SK-N-SH (cell line): ENCODE results near the gene CEACAM4. TPM values are rescaled to one million over a fixed set of nuclear protein-coding genes. Genes with fewer than 3 reads are reported as not detected.

ENCODE experiments used
- CTCF ChIA-PET: fragments of 300-600, 350-600 bp; formaldehyde crosslinking; extraction: SDS; loops from one replicate; lab custom pipeline; 2021; lab: Yijun Ruan, JAX
- POLR2A ChIA-PET: fragments of 350-600 bp; sonication (Branson Sonifier 250); formaldehyde crosslinking; extraction: SDS; loops from one replicate; lab custom pipeline; 2020; ENCODE audit warnings: antibody characterized with exemption, inconsistent platforms; lab: Yijun Ruan, JAX
- DNase-seq: peaks from one replicate; pipeline ENCODE4 v3.0.0; 2012
- H2AFZ ChIP-seq: fragments of 200-600 bp; sonication (generic); 2 replicates; pipeline ENCODE4 v1.8.1; 2016; ENCODE audit warnings: antibody characterized with exemption, mild to moderate bottlenecking, low read depth
- H3F3A ChIP-seq: fragments of 200-600 bp; sonication (generic); replicated peaks from 2 replicates; pipeline ENCODE3; 2016; ENCODE audit warnings: antibody characterized with exemption, mild to moderate bottlenecking; ENCODE audit not compliant: insufficient read depth
- H3K27ac ChIP-seq, 2 experiments: fragments of 200-500 bp in 1 of 2; fragments of 200-600 bp in 1 of 2; sonication (Bioruptor generic) in 1 of 2; sonication (generic), shearing (Covaris generic) in 1 of 2; 2 replicates each; pipeline versions ENCODE4 v1.5.1 to v1.6.1; 2014 to 2016; ENCODE audit warnings: low read depth in 2 of 2, inconsistent platforms in 1 of 2, low read length in 1 of 2, mild to moderate bottlenecking in 1 of 2, mixed read lengths in 1 of 2
- H3K27me3 ChIP-seq: fragments of 200-600 bp; sonication (generic), shearing (Covaris generic); 2 replicates; pipeline ENCODE4 v1.6.1; 2016; ENCODE audit warnings: mixed run types; ENCODE audit not compliant: insufficient read depth
- H3K36me3 ChIP-seq, 2 experiments: fragments of 200-500 bp in 1 of 2; fragments of 200-600 bp in 1 of 2; sonication (Bioruptor generic) in 1 of 2; sonication (generic) in 1 of 2; replicated peaks in 1 of 2; 2 replicates each; pipeline versions ENCODE3 to v1.5.1; 2014 to 2016; ENCODE audit warnings: low read length in 1 of 2, mild to moderate bottlenecking in 1 of 2; ENCODE audit not compliant: insufficient read depth in 2 of 2, control insufficient read depth in 1 of 2
- H3K4me1 ChIP-seq, 2 experiments: fragments of 200-500 bp in 1 of 2; fragments of 200-600 bp in 1 of 2; sonication (Bioruptor generic) in 1 of 2; sonication (generic), shearing (Covaris generic) in 1 of 2; 2 replicates each; pipeline versions ENCODE4 v1.5.1 to v1.6.1; 2014 to 2016; ENCODE audit warnings: low read depth in 1 of 2, low read length in 1 of 2, mixed run types in 1 of 2; ENCODE audit not compliant: insufficient read depth in 2 of 2, control insufficient read depth in 1 of 2
- H3K4me2 ChIP-seq: fragments of 200-600 bp; sonication (generic), shearing (Covaris generic); 2 replicates; pipeline ENCODE4 v1.6.1; 2017; ENCODE audit warnings: mixed run types
- H3K4me3 ChIP-seq, 2 experiments: fragments of 200-500 bp in 1 of 2; fragments of 200-600 bp in 1 of 2; sonication (Bioruptor generic) in 1 of 2; sonication (generic), shearing (Covaris generic) in 1 of 2; 2 replicates each; pipeline versions ENCODE4 v1.5.1 to v1.8.1; 2014 to 2016; ENCODE audit warnings: low read depth in 2 of 2, inconsistent platforms in 1 of 2, low read length in 1 of 2, mild to moderate bottlenecking in 1 of 2, mixed read lengths in 1 of 2, moderate library complexity in 1 of 2
- H3K79me2 ChIP-seq: fragments of 200-600 bp; sonication (generic); 2 replicates; pipeline ENCODE4 v1.8.1; 2017; ENCODE audit warnings: mild to moderate bottlenecking; ENCODE audit not compliant: insufficient read depth
- H3K9ac ChIP-seq: fragments of 200-600 bp; sonication (generic); 2 replicates; pipeline ENCODE4 v1.6.1; 2017; ENCODE audit warnings: mixed run types
- H3K9me2 ChIP-seq: fragments of 200-600 bp; sonication (generic); 2 replicates; pipeline ENCODE4 v1.6.1; 2017; ENCODE audit warnings: mixed run types
- H3K9me3 ChIP-seq: fragments of 200-600 bp; sonication (generic); 2 replicates; pipeline ENCODE4 v1.6.1; 2017; ENCODE audit warnings: mixed run types, mild to moderate bottlenecking, moderate library complexity
- H4K20me1 ChIP-seq: fragments of 200-600 bp; sonication (generic); 2 replicates; pipeline ENCODE4 v1.6.1; 2017; ENCODE audit warnings: mild to moderate bottlenecking, mixed run types; ENCODE audit not compliant: insufficient read depth
- CHD2 ChIP-seq: fragments of 150-350 bp; IDR thresholded peaks from 2 replicates; pipeline ENCODE4 v1.6.1; 2018; ENCODE audit warnings: low read length; ENCODE audit not compliant: partially characterized antibody
- FOXM1 ChIP-seq: IDR thresholded peaks from 2 replicates; pipeline ENCODE4 v1.4.0; 2012; ENCODE audit warnings: low read depth, mild to moderate bottlenecking
- GATA2 ChIP-seq: sonication (generic); formaldehyde crosslinking; IDR thresholded peaks from 2 replicates; pipeline ENCODE4 v1.5.0; 2020; ENCODE audit warnings: mild to moderate bottlenecking, missing genetic modification reagents
- NFIC ChIP-seq: IDR thresholded peaks from 2 replicates; pipeline ENCODE4 v1.4.0; 2012; ENCODE audit warnings: borderline replicate concordance
- RAD21 ChIP-seq: IDR thresholded peaks from 2 replicates; pipeline ENCODE4 v1.6.1; 2012; ENCODE audit warnings: mild to moderate bottlenecking, low read length
- REST ChIP-seq: IDR thresholded peaks from 2 replicates; pipeline ENCODE4 v1.6.1; 2012; ENCODE audit warnings: mild to moderate bottlenecking, low read depth, low read length, moderate library complexity
- RFX5 ChIP-seq: IDR thresholded peaks from 2 replicates; pipeline ENCODE4 v1.6.1; 2012; ENCODE audit warnings: mild to moderate bottlenecking, improper control_type of control experiment, low read length
- SIN3A ChIP-seq: IDR thresholded peaks from 2 replicates; pipeline ENCODE4 v1.6.1; 2012; ENCODE audit warnings: low read depth, mild to moderate bottlenecking, low read length, moderate library complexity, borderline replicate concordance
- TEAD4 ChIP-seq: IDR thresholded peaks from 2 replicates; pipeline ENCODE4 v1.4.0; 2012; ENCODE audit warnings: mild to moderate bottlenecking, borderline replicate concordance; ENCODE audit not compliant: insufficient read depth
- whole genome bisulfite sequencing: methylation state at CpG from one replicate; pipeline ENCODE4 v1.1.6; 2017; ENCODE audit warnings: low lambda C conversion rate; 5-methylcytosine and 5-hydroxymethylcytosine counted together
- polyA plus RNA-seq, 3 experiments: library from polyadenylated mRNA; depleted of rRNA; stranded (reverse); fragments of >200 nt; gene quantifications; 2 replicates each; pipeline ENCODE4 v1.2.3, GENCODE V29; 2012
- TF ChIP-seq, protein P1 (sequence below): IDR thresholded peaks from 2 replicates; pipeline ENCODE4 v1.4.0; 2012; ENCODE audit warnings: low read depth, borderline replicate concordance
- TF ChIP-seq, protein P2 (sequence below): IDR thresholded peaks from 2 replicates; pipeline ENCODE4 v1.4.0; 2012; ENCODE audit warnings: low read depth
- TF ChIP-seq, protein P3 (sequence below): fragments of 200-600 bp; sonication (generic); IDR thresholded peaks from 2 replicates; pipeline ENCODE4 v1.6.1; 2017; ENCODE audit warnings: antibody characterized with exemption, mild to moderate bottlenecking, moderate library complexity

The CEACAM4 gene
- polyA plus RNA-seq, 1 of the 3 experiments (the other 2 are of a cell fraction), result not detected

- H3K79me2 ChIP-seq, result no peaks in the 10 kb centered on the region
- CTCF ChIA-PET, result no interaction called here
- no peaks in the 10 kb centered on the region for H3F3A ChIP-seq
- 3% methylated on average over 2 of the region's 4 CpGs for WGBS
- H3K36me3 ChIP-seq, result no peaks in the 10 kb centered on the region
- H3K4me2 ChIP-seq, result no peak overlapping the region
- POLR2A ChIA-PET, result no interaction called here
- no peaks in the 10 kb centered on the region for H3K4me1 ChIP-seq
- H4K20me1 ChIP-seq, result no peaks in the 10 kb centered on the region
- H2AFZ ChIP-seq, result no peak overlapping the region
- H3K9ac ChIP-seq, result no peak overlapping the region
- no peak overlapping the region for H3K4me3 ChIP-seq
- no peaks in the 10 kb centered on the region for H3K9me2 ChIP-seq
- DNase-seq, result no peak
- TF ChIP-seq CHD2, result no peak
- TF ChIP-seq, protein P1, sequence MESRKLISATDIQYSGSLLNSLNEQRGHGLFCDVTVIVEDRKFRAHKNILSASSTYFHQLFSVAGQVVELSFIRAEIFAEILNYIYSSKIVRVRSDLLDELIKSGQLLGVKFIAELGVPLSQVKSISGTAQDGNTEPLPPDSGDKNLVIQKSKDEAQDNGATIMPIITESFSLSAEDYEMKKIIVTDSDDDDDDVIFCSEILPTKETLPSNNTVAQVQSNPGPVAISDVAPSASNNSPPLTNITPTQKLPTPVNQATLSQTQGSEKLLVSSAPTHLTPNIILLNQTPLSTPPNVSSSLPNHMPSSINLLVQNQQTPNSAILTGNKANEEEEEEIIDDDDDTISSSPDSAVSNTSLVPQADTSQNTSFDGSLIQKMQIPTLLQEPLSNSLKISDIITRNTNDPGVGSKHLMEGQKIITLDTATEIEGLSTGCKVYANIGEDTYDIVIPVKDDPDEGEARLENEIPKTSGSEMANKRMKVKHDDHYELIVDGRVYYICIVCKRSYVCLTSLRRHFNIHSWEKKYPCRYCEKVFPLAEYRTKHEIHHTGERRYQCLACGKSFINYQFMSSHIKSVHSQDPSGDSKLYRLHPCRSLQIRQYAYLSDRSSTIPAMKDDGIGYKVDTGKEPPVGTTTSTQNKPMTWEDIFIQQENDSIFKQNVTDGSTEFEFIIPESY, result no peak
- TF ChIP-seq, protein P2, sequence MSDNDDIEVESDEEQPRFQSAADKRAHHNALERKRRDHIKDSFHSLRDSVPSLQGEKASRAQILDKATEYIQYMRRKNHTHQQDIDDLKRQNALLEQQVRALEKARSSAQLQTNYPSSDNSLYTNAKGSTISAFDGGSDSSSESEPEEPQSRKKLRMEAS, result no peak
- TF ChIP-seq RAD21, result no peak
- TF ChIP-seq, protein P3, sequence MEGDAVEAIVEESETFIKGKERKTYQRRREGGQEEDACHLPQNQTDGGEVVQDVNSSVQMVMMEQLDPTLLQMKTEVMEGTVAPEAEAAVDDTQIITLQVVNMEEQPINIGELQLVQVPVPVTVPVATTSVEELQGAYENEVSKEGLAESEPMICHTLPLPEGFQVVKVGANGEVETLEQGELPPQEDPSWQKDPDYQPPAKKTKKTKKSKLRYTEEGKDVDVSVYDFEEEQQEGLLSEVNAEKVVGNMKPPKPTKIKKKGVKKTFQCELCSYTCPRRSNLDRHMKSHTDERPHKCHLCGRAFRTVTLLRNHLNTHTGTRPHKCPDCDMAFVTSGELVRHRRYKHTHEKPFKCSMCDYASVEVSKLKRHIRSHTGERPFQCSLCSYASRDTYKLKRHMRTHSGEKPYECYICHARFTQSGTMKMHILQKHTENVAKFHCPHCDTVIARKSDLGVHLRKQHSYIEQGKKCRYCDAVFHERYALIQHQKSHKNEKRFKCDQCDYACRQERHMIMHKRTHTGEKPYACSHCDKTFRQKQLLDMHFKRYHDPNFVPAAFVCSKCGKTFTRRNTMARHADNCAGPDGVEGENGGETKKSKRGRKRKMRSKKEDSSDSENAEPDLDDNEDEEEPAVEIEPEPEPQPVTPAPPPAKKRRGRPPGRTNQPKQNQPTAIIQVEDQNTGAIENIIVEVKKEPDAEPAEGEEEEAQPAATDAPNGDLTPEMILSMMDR, result no peak
- peaks cover 20% of the 10 kb centered on the region; the same call in 1 of the 2 replicates for H3K27me3 ChIP-seq
- no peak overlapping the region for H3K27ac ChIP-seq
- no peaks in the 10 kb centered on the region for H3K9me3 ChIP-seq
Observed at GRCh38 chr19:41601771-41602170, 25.1 kb downstream of the CEACAM4 start.

- Histone ChIP-seq H3K4me1 (no peaks in the 10 kb centered on the region), H3K27ac (no peak overlapping the region), H2AFZ (no peak overlapping the region), H4K20me1 (no peaks in the 10 kb centered on the region), H3K36me3 (no peaks in the 10 kb centered on the region), H3K79me2 (no peaks in the 10 kb centered on the region), H3K4me2 (no peak overlapping the region), H3K4me3 (no peak overlapping the region), H3K9me2 (no peaks in the 10 kb centered on the region), H3F3A (no peaks in the 10 kb centered on the region), H3K27me3 (peaks cover 19% of the 10 kb centered on the region; the same call in 1 of the 2 replicates), H3K9me3 (no peaks in the 10 kb centered on the region), H3K9ac (no peak overlapping the region)
- WGBS, result 9% methylated on average over 6 of the region's 6 CpGs
- DNase-seq, result no peak
- ChIA-PET CTCF (interaction anchor here (1.0 to 3.4 kb wide), 6 partner anchors 10 to 196 kb away, joined by 3 to 15 read pairs (median 4); no protein-coding TSS in a partner anchor), POLR2A (no interaction called here)
- no peak for TF ChIP-seq GATA2 (CRISPR knock-in tag)
- no peak for TF ChIP-seq TEAD4
- TF ChIP-seq NFIC, result no peak
- no peak for TF ChIP-seq RFX5
- TF ChIP-seq REST, result no peak
- no peak for TF ChIP-seq FOXM1
- TF ChIP-seq SIN3A, result no peak
Observed at GRCh38 chr19:41599175-41599966, 27.5 kb downstream of the CEACAM4 start.
